GM18858 (cell line): Measurements from ENCODE around the gene NPL.
A peak's percentile ranks its signal among the peaks of the same experiment; 100 is the strongest.

ENCODE experiments used
- ATAC-seq: cut with Tn5 transposase; IDR thresholded peaks from one replicate; pipeline ENCODE4 v1.9.1; 2021; ENCODE audit not compliant: unreplicated experiment

NPL gene

GRCh38 chr1:182811975-182812722 lies 22.6 kb downstream of the NPL start:
- ATAC-seq = no peak

GRCh38 chr1:182816863-182817262 lies 27.3 kb downstream of the NPL start:
- no peak for ATAC-seq

GRCh38 chr1:182817802-182818201 lies 28.2 kb downstream of the NPL start:
- no peak for ATAC-seq

- no peak for ATAC-seq
These were observed 33.6 kb downstream of the NPL start for GRCh38 chr1:182823220-182823619.

GRCh38 chr1:182826892-182827291 lies 37.3 kb downstream of the NPL start:
- ATAC-seq = no peak

- ATAC-seq = peak; percentile 66
These were observed 39.8 kb downstream of the NPL start for GRCh38 chr1:182829285-182829932.

GRCh38 chr1:182833271-182833670 lies 43.7 kb downstream of the NPL start:
- ATAC-seq = no peak

- no peak for ATAC-seq
These were observed 44.8 kb downstream of the NPL start for GRCh38 chr1:182834326-182834725.

- no peak for ATAC-seq
These were observed 46.2 kb downstream of the NPL start for GRCh38 chr1:182835806-182836205.

GRCh38 chr1:182839209-182840066 lies 49.9 kb downstream of the NPL start, which contains the start of gene DHX9:
TSS of gene DHX9 (plus strand) at chr1:182839347. CDS start at chr1:182842567, 3,220 bp downstream.
- ATAC-seq = peak; percentile 66

- no peak for ATAC-seq
These were observed 51.9 kb downstream of the NPL start for GRCh38 chr1:182841368-182841988.

- ATAC-seq = no peak
These were observed 52.7 kb downstream of the NPL start for GRCh38 chr1:182842265-182842664.

GRCh38 chr1:182845379-182845778 lies 55.8 kb downstream of the NPL start:
- no peak for ATAC-seq

- no peak for ATAC-seq
These were observed 56.3 kb downstream of the NPL start for GRCh38 chr1:182845894-182846293.

GRCh38 chr1:182847105-182847504 lies 57.5 kb downstream of the NPL start:
- ATAC-seq = no peak

- ATAC-seq = no peak
These were observed 59.2 kb downstream of the NPL start for GRCh38 chr1:182848736-182849135.

- ATAC-seq = no peak
These were observed 60.7 kb downstream of the NPL start for GRCh38 chr1:182850319-182850718.

- no peak for ATAC-seq
These were observed 62.3 kb downstream of the NPL start for GRCh38 chr1:182851825-182852224.

- no peak for ATAC-seq
These were observed 66.3 kb downstream of the NPL start for GRCh38 chr1:182855911-182856310.

- no peak for ATAC-seq
These were observed 67.6 kb downstream of the NPL start for GRCh38 chr1:182857212-182857611.

GRCh38 chr1:182860658-182861057 lies 71.1 kb downstream of the NPL start:
- no peak for ATAC-seq
